Suprapubic skin (tissue), 3 donors: ENCODE measurements around the gene MAPRE2.

Source experiments
- CTCF ChIP-seq, 2 donors: fragments of 200-600 bp in 1 of 2; fragments of 450-650 bp in 1 of 2; sonication (generic) in 1 of 2; IDR thresholded peaks; one replicate each; pipeline ENCODE4 v1.5.1; 2016 to 2019; ENCODE audit warnings: antibody characterized with exemption in 2 of 2, mild to moderate bottlenecking in 1 of 2, moderate library complexity in 1 of 2
- POLR2A ChIP-seq, 2 donors: fragments of 450-650 bp; IDR thresholded peaks; one replicate each; pipeline ENCODE4 v1.6.1; 2017; ENCODE audit warnings: antibody characterized with exemption in 2 of 2, mild to moderate bottlenecking in 2 of 2, moderate library complexity in 2 of 2

DNA sequence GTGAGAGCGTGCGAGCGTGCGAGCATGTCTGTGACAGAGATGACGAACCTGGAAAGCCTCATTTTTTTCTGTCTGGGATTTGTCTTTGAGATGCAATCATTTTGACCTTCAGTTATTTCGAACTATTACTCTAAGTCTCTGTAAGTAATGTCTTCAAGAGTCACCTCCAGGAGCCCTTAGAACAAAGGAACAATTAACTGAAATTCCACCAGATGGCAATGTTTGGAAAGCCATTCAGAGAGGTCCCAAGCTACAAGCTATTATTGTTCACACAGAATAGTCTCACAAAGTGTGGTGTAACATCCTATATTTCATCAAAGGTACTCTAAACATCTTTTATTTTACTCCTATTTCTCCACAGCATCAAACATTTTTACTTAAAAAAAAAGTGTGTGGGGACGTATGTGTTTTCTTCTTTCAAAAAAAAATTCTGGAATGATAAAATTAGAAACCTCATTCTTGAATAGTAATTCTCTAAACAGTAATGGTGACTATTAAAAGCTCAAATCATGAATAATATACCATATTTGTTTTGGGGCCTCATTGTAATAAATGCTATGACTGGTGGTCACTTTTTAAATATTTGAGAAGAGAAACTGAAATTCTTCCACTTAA lies 35.1 kb upstream of the MAPRE2 start:
- TF ChIP-seq CTCF (IDR thresholded peaks at IDR 0.05) = peak; percentile 53 to 75
- TF ChIP-seq POLR2A (IDR thresholded peaks at IDR 0.05) = no peak
